Sigmoid colon (tissue), 4 donors: ENCODE measurements around the gene SIRT4.

Experiments
- CTCF ChIP-seq, 4 experiments: fragments of 450-650 bp in 3 of 4; fragments of 200-600 bp in 1 of 4; IDR thresholded peaks; one replicate each; pipeline ENCODE4 v1.5.1; 2016 to 2019; ENCODE audit warnings: antibody characterized with exemption in 4 of 4, mild to moderate bottlenecking in 3 of 4, moderate library complexity in 2 of 4
- POLR2A ChIP-seq, 2 donors: fragments of 450-650 bp; IDR thresholded peaks; one replicate each; pipeline ENCODE4 v1.6.1; 2016; ENCODE audit warnings: antibody characterized with exemption in 2 of 2, mild to moderate bottlenecking in 2 of 2, moderate library complexity in 2 of 2
- POLR2AphosphoS5 ChIP-seq, 4 donors: sonication (generic); formaldehyde crosslinking; IDR thresholded peaks; one replicate each; pipeline ENCODE4 v1.6.1; 2017; ENCODE audit warnings: antibody characterized with exemption in 4 of 4

DNA sequence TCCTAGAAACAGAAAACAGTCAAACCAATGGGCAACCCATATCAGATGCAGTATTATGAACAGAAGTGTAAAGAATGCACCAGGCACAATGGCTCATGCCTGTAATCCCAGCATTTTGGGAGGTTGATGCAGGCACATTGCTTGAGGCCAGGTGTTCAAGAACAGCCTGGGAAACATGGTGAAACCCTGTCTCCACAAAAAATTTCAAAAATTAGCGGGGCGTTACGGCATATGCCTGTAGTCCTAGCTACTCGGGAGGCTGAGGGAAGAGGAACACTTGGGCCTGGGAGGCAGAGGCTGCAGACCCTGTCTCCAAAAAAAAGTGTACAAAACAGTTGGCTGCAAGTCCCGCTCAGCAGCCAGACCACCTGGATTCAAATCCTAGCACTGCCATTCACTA, 41.5 kb upstream of the SIRT4 start:
- TF ChIP-seq POLR2A (IDR thresholded peaks at IDR 0.05) (no peak), POLR2AphosphoS5 (IDR thresholded peaks at IDR 0.05) (no peak), CTCF (IDR thresholded peaks at IDR 0.05) (no peak)
